Progenitor cell of endocrine pancreas (in vitro differentiated cells): ENCODE measurements around the gene LPGAT1. TPM values are rescaled to one million over a fixed set of nuclear protein-coding genes. Genes with fewer than 3 reads are reported as not detected.
"Not testable (repeated sequence)": the region's sequence is repeated elsewhere in the genome, so short reads cannot be mapped to it uniquely, and the experiment has no call there.

Experiments used
- DNase-seq: peaks from one replicate; pipeline ENCODE4 v3.0.0; 2021; ENCODE audit warnings: low spot score; ENCODE audit not compliant: unreplicated experiment
- H3K27ac Mint-ChIP-seq: 2 replicates; pipeline ENCODE4 v1.8.0; 2021; ENCODE audit warnings: mild to moderate bottlenecking, moderate library complexity, mixed read lengths
- H3K27me3 Mint-ChIP-seq: 2 replicates; pipeline ENCODE4 v1.8.0; 2021; ENCODE audit warnings: mixed read lengths
- H3K36me3 Mint-ChIP-seq: 2 replicates; pipeline ENCODE4 v1.8.0; 2022; ENCODE audit warnings: mixed read lengths; ENCODE audit not compliant: insufficient read depth
- H3K4me1 Mint-ChIP-seq: 2 replicates; pipeline ENCODE4 v1.8.0; 2021; ENCODE audit warnings: low read depth, mixed read lengths
- H3K4me3 Mint-ChIP-seq: 2 replicates; pipeline ENCODE4 v1.8.0; 2021; ENCODE audit warnings: low read depth, mild to moderate bottlenecking, moderate library complexity, mixed read lengths
- H3K9me3 Mint-ChIP-seq: 2 replicates; pipeline ENCODE4 v1.8.0; 2021; ENCODE audit warnings: low read depth, mixed read lengths
- CTCF ChIP-seq: fragments of 200-600 bp; sonication (generic); IDR thresholded peaks from one replicate; pipeline ENCODE4 v1.5.0; 2021; ENCODE audit warnings: antibody characterized with exemption, mild to moderate bottlenecking; ENCODE audit not compliant: unreplicated experiment
- total RNA-seq: library from RNA; stranded (reverse); gene quantifications from 2 replicates; pipeline ENCODE4 v1.2.1, GENCODE V29; 2021

Gene LPGAT1
- total RNA-seq, 1 donor from 2014 or later: 59.5 TPM

DNA sequence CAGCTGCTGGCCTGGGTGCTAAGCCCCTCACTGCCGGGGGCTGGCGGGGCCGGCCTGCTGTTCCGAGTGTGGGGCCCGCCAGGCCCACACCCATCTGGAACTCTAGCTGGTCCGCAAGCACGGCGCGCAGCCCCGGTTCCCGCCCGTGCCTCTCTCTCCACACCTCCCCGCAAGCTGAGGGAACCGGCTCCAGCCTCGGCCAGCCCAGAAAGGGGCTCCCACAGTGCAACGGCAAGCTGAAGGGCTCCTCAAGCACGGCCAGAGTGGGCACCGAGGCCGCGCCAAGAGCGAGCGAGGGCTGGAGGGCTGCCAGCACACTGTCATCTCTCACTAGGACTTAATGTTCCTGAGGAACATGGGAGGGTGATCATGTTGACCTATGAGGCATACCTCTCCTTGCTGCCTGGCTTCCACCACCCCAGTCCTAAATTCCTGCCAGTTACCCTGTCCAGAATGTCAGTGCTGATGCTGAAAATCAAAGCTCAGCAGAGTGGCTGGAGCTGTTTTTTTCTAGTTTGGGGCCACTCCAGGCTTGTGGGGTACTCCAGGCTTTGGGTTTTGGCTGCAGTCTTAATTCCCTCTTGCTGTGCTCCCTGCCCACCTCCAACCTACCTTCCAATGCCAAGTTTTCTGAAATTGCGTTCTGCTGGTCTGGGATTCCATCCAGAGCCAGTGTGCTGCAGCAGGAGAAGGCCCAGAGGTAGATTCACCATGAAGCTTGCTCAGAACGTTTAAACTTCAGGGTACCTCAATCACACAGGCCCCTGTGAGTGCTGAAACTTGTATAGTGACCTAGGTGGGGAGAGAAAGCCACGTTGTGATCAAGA, 44.2 kb upstream of the LPGAT1 start:
- no peaks in the 10 kb centered on the region for H3K9me3 Mint-ChIP-seq
- H3K4me1 Mint-ChIP-seq: no peaks in the 10 kb centered on the region

GRCh38 chr1:211873731-211874130, 43.2 kb upstream of the LPGAT1 start:
- H3K36me3 Mint-ChIP-seq: not testable (repeated sequence)

More for the DNA sequence above, 44.2 kb upstream of the LPGAT1 start:
- Mint-ChIP-seq H3K4me3 (no peak overlapping the region), H3K36me3 (no peaks in the 10 kb centered on the region), H3K27ac (no peak overlapping the region), H3K27me3 (no peaks in the 10 kb centered on the region)
- TF ChIP-seq CTCF: no peak
- DNase-seq: no peak

DNA sequence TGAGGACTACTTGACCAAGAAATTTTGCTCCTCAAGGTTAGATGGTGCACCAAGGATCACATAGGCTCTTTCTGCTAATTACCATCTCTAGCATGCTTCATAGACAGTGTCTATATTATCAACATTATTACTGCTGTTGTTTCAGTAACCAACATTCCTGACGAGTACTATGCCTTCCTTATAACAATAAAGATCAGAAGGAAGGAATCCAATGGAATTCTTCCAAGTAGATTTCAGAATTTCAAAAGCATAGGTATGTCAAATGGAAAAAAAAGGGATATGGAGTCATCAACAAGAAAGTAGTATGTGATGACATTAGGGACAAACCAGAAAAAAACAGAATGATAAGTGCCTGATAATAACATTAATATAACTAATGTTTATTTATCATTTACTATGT, 39.6 kb upstream of the LPGAT1 start:
- TF ChIP-seq CTCF: no peak
- no peaks in the 10 kb centered on the region for H3K36me3 Mint-ChIP-seq
- no peak overlapping the region for H3K4me3 Mint-ChIP-seq
- DNase-seq: no peak
- H3K9me3 Mint-ChIP-seq: peaks cover 5% of the 10 kb centered on the region
- H3K27ac Mint-ChIP-seq: no peak overlapping the region
- H3K4me1 Mint-ChIP-seq: no peaks in the 10 kb centered on the region
- H3K27me3 Mint-ChIP-seq: no peaks in the 10 kb centered on the region

More at GRCh38 chr1:211873731-211874130, 43.2 kb upstream of the LPGAT1 start:
- not testable (repeated sequence) for H3K27ac Mint-ChIP-seq, H3K9me3 Mint-ChIP-seq, DNase-seq, H3K27me3 Mint-ChIP-seq, H3K4me1 Mint-ChIP-seq, H3K4me3 Mint-ChIP-seq

- Mint-ChIP-seq H3K27ac (no peak overlapping the region), H3K27me3 (no peaks in the 10 kb centered on the region), H3K36me3 (no peaks in the 10 kb centered on the region), H3K4me3 (no peak overlapping the region), H3K4me1 (no peaks in the 10 kb centered on the region), H3K9me3 (peaks cover 16% of the 10 kb centered on the region)
- no peak for DNase-seq
- no peak for TF ChIP-seq CTCF
Observed at GRCh38 chr1:211865180-211865579, 34.6 kb upstream of the LPGAT1 start.

DNA sequence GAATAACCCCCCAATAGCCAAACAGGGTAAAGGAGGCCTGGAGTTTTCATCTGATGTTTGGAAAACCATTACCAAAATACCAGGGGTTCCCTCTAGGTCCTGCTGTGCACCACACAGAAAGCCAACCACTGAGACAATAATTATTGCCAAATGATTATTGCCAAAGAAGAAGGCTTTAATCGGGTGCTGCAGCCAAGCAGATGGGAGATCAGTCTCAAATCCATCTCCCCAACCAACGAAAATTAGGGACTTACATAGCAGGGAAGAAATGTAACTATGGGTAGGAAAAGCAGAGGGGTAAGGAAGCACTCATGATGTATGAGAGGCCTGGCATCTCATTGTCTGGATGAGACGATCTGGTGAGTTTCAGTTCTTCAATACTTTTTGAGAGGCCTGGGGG, 28.8 kb upstream of the LPGAT1 start:
- H3K27ac Mint-ChIP-seq: no peak overlapping the region
- no peaks in the 10 kb centered on the region for H3K27me3 Mint-ChIP-seq
- no peaks in the 10 kb centered on the region for H3K4me1 Mint-ChIP-seq
- DNase-seq: no peak
- TF ChIP-seq CTCF: no peak
- H3K36me3 Mint-ChIP-seq: no peaks in the 10 kb centered on the region
- no peak overlapping the region for H3K4me3 Mint-ChIP-seq
- peaks cover 30% of the 10 kb centered on the region for H3K9me3 Mint-ChIP-seq

GRCh38 chr1:211851174-211851573, 20.6 kb upstream of the LPGAT1 start:
- Mint-ChIP-seq H3K27ac (no peak overlapping the region), H3K27me3 (no peaks in the 10 kb centered on the region), H3K4me1 (peaks cover 3% of the 10 kb centered on the region), H3K4me3 (no peak overlapping the region), H3K36me3 (peaks cover 2% of the 10 kb centered on the region), H3K9me3 (peaks cover 4% of the 10 kb centered on the region)
- no peak for DNase-seq
- TF ChIP-seq CTCF: no peak
